Spleen (tissue), 11 donors: Measurements from ENCODE around the gene MMP11. TPM values are rescaled to one million over a fixed set of nuclear protein-coding genes. Genes with fewer than 3 reads are reported as not detected.

Experiments used
- DNase-seq: peaks from one replicate; pipeline ENCODE4 v3.0.0-alpha.2; 2020
- H3K27ac ChIP-seq, 8 donors: fragments of 200-600 bp; sonication (generic) in 7 of 8; 1 replicate in 4 of 8; 2 replicates in 4 of 8; pipeline versions ENCODE4 v1.5.0 to v1.8.0; 2016 to 2021; ENCODE audit warnings: inconsistent platforms in 4 of 8, mild to moderate bottlenecking in 4 of 8, moderate library complexity in 1 of 8
- H3K27me3 ChIP-seq, 7 donors: fragments of 200-600 bp; sonication (generic) in 6 of 7; replicated peaks in 1 of 7; 1 replicate in 4 of 7; 2 replicates in 3 of 7; pipeline versions ENCODE4 v1.5.0 to v1.8.0; 2016 to 2021; ENCODE audit warnings: inconsistent platforms in 3 of 7, mild to moderate bottlenecking in 1 of 7
- H3K36me3 ChIP-seq, 6 donors: fragments of 200-600 bp; sonication (generic) in 5 of 6; 1 replicate in 4 of 6; 2 replicates in 2 of 6; pipeline versions ENCODE4 v1.5.0 to v1.8.0; 2016 to 2021; ENCODE audit warnings: inconsistent platforms in 2 of 6
- H3K4me1 ChIP-seq, 6 donors: fragments of 200-600 bp; sonication (generic) in 5 of 6; 1 replicate in 3 of 6; 2 replicates in 3 of 6; pipeline versions ENCODE4 v1.5.0 to v1.8.0; 2016 to 2021; ENCODE audit warnings: inconsistent platforms in 3 of 6
- H3K4me3 ChIP-seq, 8 donors: fragments of 200-600 bp; sonication (generic) in 7 of 8; 1 replicate in 4 of 8; 2 replicates in 4 of 8; pipeline versions ENCODE4 v1.5.0 to v1.8.0; 2016 to 2021; ENCODE audit warnings: inconsistent platforms in 4 of 8, mild to moderate bottlenecking in 4 of 8, moderate library complexity in 2 of 8
- H3K9me3 ChIP-seq, 8 donors: fragments of 200-600 bp; sonication (generic) in 7 of 8; 1 replicate in 4 of 8; 2 replicates in 4 of 8; pipeline versions ENCODE4 v1.5.0 to v1.8.0; 2016 to 2021; ENCODE audit warnings: inconsistent platforms in 4 of 8
- CTCF ChIP-seq, 11 experiments: fragments of 200-600 bp in 7 of 11; fragments of 450-650 bp in 4 of 11; sonication (generic) in 4 of 11; IDR thresholded peaks in 8 of 11; conservative IDR thresholded peaks in 3 of 11; 1 replicate in 7 of 11; 2 replicates in 4 of 11; pipeline versions ENCODE4 v1.4.0 to v1.8.0; 2016 to 2021; ENCODE audit warnings: antibody characterized with exemption in 11 of 11, inconsistent platforms in 4 of 11, mild to moderate bottlenecking in 1 of 11
- POLR2A ChIP-seq, 3 donors: fragments of 450-650 bp; IDR thresholded peaks; one replicate each; pipeline ENCODE4 v1.5.1; 2017; ENCODE audit warnings: antibody characterized with exemption in 3 of 3, mild to moderate bottlenecking in 1 of 3
- POLR2AphosphoS5 ChIP-seq, 3 donors: sonication (generic); formaldehyde crosslinking; IDR thresholded peaks; one replicate each; pipeline ENCODE4 v1.5.1; 2017; ENCODE audit warnings: antibody characterized with exemption in 3 of 3
- WGBS, 5 donors: extraction: QIAGEN DNeasy Blood & Tissue Kit in 3 of 5; methylation state at CpG; one replicate each; pipeline versions ENCODE4 v1.1.5 to v1.1.7; 2013 to 2018; 5-methylcytosine and 5-hydroxymethylcytosine counted together
- intact Hi-C: fragments of 100-400 bp; cut with DNase I; formaldehyde crosslinking; loops from one replicate; pipeline ENCODE4 v1.15.0; 2023; ENCODE audit warnings: low total_unique reads
- polyA plus RNA-seq, 3 donors: library from polyadenylated mRNA; stranded (reverse); fragments of 200-250 nt; gene quantifications; one replicate each; pipeline ENCODE4 v1.2.1, GENCODE V29; 2013
- total RNA-seq, 7 donors: library from RNA; depleted of rRNA in 3 of 7; stranded (reverse); fragments of >200 nt in 3 of 7; fragmentation: NEBNext Ultra II Directional in 4 of 7; extraction: Animal tissue kit (Norgen Biotek cat#: 25700) in 4 of 7; gene quantifications; one replicate each; pipeline versions ENCODE4 v1.1.0 to v1.2.1, GENCODE V29; 2016 to 2021
- donor health status: healthy with polysubstance abuse.
- donor health status: DM: no; HTN: no; CAD: no; lungs with moderate emphysema.
- donor health status: DM: no; HTN: no; CAD: no.
- donor health status: Bipolar disorder and iron deficiency.
- donor health status: healthy.
- donor health status: DM: no; HTN: no; CAD: no.
- donor health status: DM: yes; HTN: yes; CAD: no.

Gene MMP11
- total and polyA plus RNA-seq, 10 donors, result 0.66 to 11.0 (median 4.2) TPM

- WGBS, 5 donors, result 92 to 96% (median 95%) methylated on average over 4 to 5 of the region's 5 CpGs
- H3K27ac ChIP-seq, result no peak overlapping the region
- H3K9me3 ChIP-seq, result no peaks in the 10 kb centered on the region
- H3K4me1 ChIP-seq, result peaks cover 0 to 21% (median 2%) of the 10 kb centered on the region in 6 donors
- TF ChIP-seq CTCF (IDR thresholded peaks at IDR 0.05 in 8 of 11, conservative IDR thresholded peaks at IDR 0.05 in 3 of 11) (no peak), POLR2AphosphoS5 (IDR thresholded peaks at IDR 0.05) (no peak), POLR2A (IDR thresholded peaks at IDR 0.05) (no peak)
- intact Hi-C loops, result no loop called here
- H3K4me3 ChIP-seq, result no peak overlapping the region
- DNase-seq, result no peak
- no peaks in the 10 kb centered on the region for H3K36me3 ChIP-seq
- H3K27me3 ChIP-seq, result no peaks in the 10 kb centered on the region
Observed at GRCh38 chr22:23779731-23780130, 7.1 kb downstream of the MMP11 start.

- no peak for DNase-seq
- no peak overlapping the region for H3K4me3 ChIP-seq
- H3K27me3 ChIP-seq, result no peaks in the 10 kb centered on the region
- WGBS, 5 donors, result 91 to 100% (median 94%) methylated on average over 5 to 20 of the region's 20 CpGs
- H3K4me1 ChIP-seq, result peaks cover 0 to 20% (median 2%) of the 10 kb centered on the region in 6 donors
- no peaks in the 10 kb centered on the region for H3K36me3 ChIP-seq
- no peaks in the 10 kb centered on the region for H3K9me3 ChIP-seq
- intact Hi-C loops, result no loop called here
- TF ChIP-seq POLR2A (IDR thresholded peaks at IDR 0.05) (no peak), POLR2AphosphoS5 (IDR thresholded peaks at IDR 0.05) (no peak), CTCF (IDR thresholded peaks at IDR 0.05 in 8 of 11, conservative IDR thresholded peaks at IDR 0.05 in 3 of 11) (no peak)
- H3K27ac ChIP-seq, result no peak overlapping the region
Observed at GRCh38 chr22:23780146-23780748, 7.6 kb downstream of the MMP11 start.

DNA sequence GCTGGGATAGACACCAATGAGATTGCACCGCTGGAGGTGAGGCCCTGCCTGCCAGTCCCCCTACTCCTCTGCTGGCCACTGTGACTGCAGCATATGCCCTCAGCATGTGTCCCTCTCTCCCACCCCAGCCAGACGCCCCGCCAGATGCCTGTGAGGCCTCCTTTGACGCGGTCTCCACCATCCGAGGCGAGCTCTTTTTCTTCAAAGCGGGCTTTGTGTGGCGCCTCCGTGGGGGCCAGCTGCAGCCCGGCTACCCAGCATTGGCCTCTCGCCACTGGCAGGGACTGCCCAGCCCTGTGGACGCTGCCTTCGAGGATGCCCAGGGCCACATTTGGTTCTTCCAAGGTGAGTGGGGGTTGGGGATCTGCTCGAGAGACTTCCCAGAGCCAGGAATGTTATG is 8.4 kb downstream of the MMP11 start:
- H3K27me3 ChIP-seq, result no peaks in the 10 kb centered on the region
- H3K4me1 ChIP-seq, result peaks cover 0 to 28% (median 2%) of the 10 kb centered on the region in 6 donors
- H3K4me3 ChIP-seq, result no peak overlapping the region
- no peaks in the 10 kb centered on the region for H3K36me3 ChIP-seq
- no peaks in the 10 kb centered on the region for H3K9me3 ChIP-seq
- WGBS, 5 donors, result 90 to 97% (median 92%) methylated on average over 15 of the region's 15 CpGs
- no peak for DNase-seq
- no peak overlapping the region for H3K27ac ChIP-seq
- intact Hi-C loops, result no loop called here
- TF ChIP-seq POLR2A (IDR thresholded peaks at IDR 0.05), result no peak
- TF ChIP-seq CTCF (IDR thresholded peaks at IDR 0.05 in 8 of 11, conservative IDR thresholded peaks at IDR 0.05 in 3 of 11), result no peak
- no peak for TF ChIP-seq POLR2AphosphoS5 (IDR thresholded peaks at IDR 0.05)

- H3K9me3 ChIP-seq, result no peaks in the 10 kb centered on the region
- 79 to 93% (median 92%) methylated on average over 13 to 14 of the region's 14 CpGs for whole genome bisulfite sequencing, 5 donors
- no peak overlapping the region for H3K27ac ChIP-seq
- no peaks in the 10 kb centered on the region for H3K27me3 ChIP-seq
- no peak for DNase-seq
- H3K4me3 ChIP-seq, result no peak overlapping the region
- intact Hi-C loops, result no loop called here
- no peak for TF ChIP-seq POLR2A (IDR thresholded peaks at IDR 0.05)
- no peak for TF ChIP-seq POLR2AphosphoS5 (IDR thresholded peaks at IDR 0.05)
- TF ChIP-seq CTCF (IDR thresholded peaks at IDR 0.05 in 8 of 11, conservative IDR thresholded peaks at IDR 0.05 in 3 of 11), result no peak
- no peaks in the 10 kb centered on the region for H3K36me3 ChIP-seq
- peaks cover 0 to 34% (median 8%) of the 10 kb centered on the region in 6 donors for H3K4me1 ChIP-seq
Observed at GRCh38 chr22:23781511-23782183, 9.0 kb downstream of the MMP11 start.
